ENCODE results near the gene PTDSS2. TPM values are rescaled to one million over a fixed set of nuclear protein-coding genes. Genes with fewer than 3 reads are reported as not detected.
A peak's percentile ranks its signal among the peaks of the same experiment; 100 is the strongest.
"Not testable (repeated sequence)": the region's sequence is repeated elsewhere in the genome, so short reads cannot be mapped to it uniquely, and the experiment has no call there.

Gene PTDSS2
- total RNA-seq (10 to 100 TPM; 19.2 to 34.1 TPM), polyA plus RNA-seq (10 to 100 TPM; 10.1 to 47.6 TPM)
- long read RNA-seq, donor 1, partial matches to known transcripts, result 4 of 15 reads
- long read RNA-seq, donor 1, other reads (novel, unspliced or antisense), result 8 of 15 reads
- long read RNA-seq, donor 2, transcript PTDSS2-201 (12 exons, 2,445 nt), result major isoform, 15 of 34 reads
- long read RNA-seq, donor 2, partial matches to known transcripts, result 3 of 34 reads
- long read RNA-seq, donor 2, other reads (novel, unspliced or antisense), result 14 of 34 reads

- intact Hi-C loops (cut with DNase I), result loop anchor here (5.0 to 10.0 kb wide), 2 partner anchors 55 to 243 kb away; partner anchors contain the start of genes BET1L (in 1 of the 2), RIC8A (in 1 of the 2) and RNH1 (in 1 of the 2)
- Histone ChIP-seq H3K4me3 (ENCODE audit: low read length in 2 of 2) (peak within 1 kb of the TSS; percentile 67 to 90), H3K27ac (ENCODE audit: low read depth in 1 of 2, low read length in 2 of 2) (peak within 1 kb of the TSS in 1 of 2 donors; percentile 62), H3K4me1 (ENCODE audit: control insufficient read depth in 1 of 2, insufficient read depth in 2 of 2, low read length in 2 of 2) (no peaks in the 10 kb centered on the region), H3K36me3 (ENCODE audit: control insufficient read depth in 1 of 2, insufficient read depth in 2 of 2, low read length in 1 of 2) (no peaks in the 10 kb centered on the region), H3K9me3 (ENCODE audit: control insufficient read depth, low read length) (no peaks in the 10 kb centered on the region), H3K27me3 (ENCODE audit: control insufficient read depth in 1 of 2, insufficient read depth in 2 of 2, low read length in 1 of 2) (no peaks in the 10 kb centered on the region)
- 0% methylated on average over 93 to 108 of the region's 108 CpGs for WGBS, 2 donors
- peak; percentile 94 for ATAC-seq (ENCODE audit: low FRiP score)
- peak; percentile 98 to 99 for DNase-seq
Measured at GRCh38 chr11:449889-450808, at the start of gene PTDSS2. Gene PTDSS2, plus strand, starts transcription at chr11:450279. Its CDS starts 177 bp downstream, at chr11:450456.

GRCh38 chr11:401196-401595 lies 48.9 kb upstream of the PTDSS2 start:
- H3K4me3 ChIP-seq (ENCODE audit: low read length in 2 of 2); ATAC-seq (ENCODE audit: low FRiP score); intact Hi-C loops (cut with DNase I): not testable (repeated sequence)

GRCh38 chr11:403021-403760 lies 46.9 kb upstream of the PTDSS2 start:
- Histone ChIP-seq H3K27ac (ENCODE audit: low read depth in 1 of 2, low read length in 2 of 2) (no peak overlapping the region), H3K4me3 (ENCODE audit: low read length in 2 of 2) (no peak overlapping the region), H3K4me1 (ENCODE audit: control insufficient read depth in 1 of 2, insufficient read depth in 2 of 2, low read length in 2 of 2) (no peaks in the 10 kb centered on the region), H3K9me3 (ENCODE audit: control insufficient read depth, low read length) (no peaks in the 10 kb centered on the region), H3K36me3 (ENCODE audit: control insufficient read depth in 1 of 2, insufficient read depth in 2 of 2, low read length in 1 of 2) (no peaks in the 10 kb centered on the region), H3K27me3 (ENCODE audit: control insufficient read depth in 1 of 2, insufficient read depth in 2 of 2, low read length in 1 of 2) (no peaks in the 10 kb centered on the region)
- intact Hi-C loops (cut with DNase I), result no loop called here
- no peak for ATAC-seq (ENCODE audit: low FRiP score)
- peak in 1 of 2 donors; percentile 49 for DNase-seq
- WGBS, 2 donors, result 76 to 93% methylated on average over 40 to 55 of the region's 55 CpGs

More at GRCh38 chr11:401196-401595, 48.9 kb upstream of the PTDSS2 start:
- WGBS, 2 donors, result 97% methylated on average over 50 of the region's 52 CpGs; no CpG with 5 or more reads in 1 of the 2 donors
- not testable (repeated sequence) for H3K9me3 ChIP-seq (ENCODE audit: control insufficient read depth, low read length); H3K27me3 ChIP-seq (ENCODE audit: control insufficient read depth in 1 of 2, insufficient read depth in 2 of 2, low read length in 1 of 2); H3K36me3 ChIP-seq (ENCODE audit: control insufficient read depth in 1 of 2, insufficient read depth in 2 of 2, low read length in 1 of 2); H3K4me1 ChIP-seq (ENCODE audit: control insufficient read depth in 1 of 2, insufficient read depth in 2 of 2, low read length in 2 of 2); H3K27ac ChIP-seq (ENCODE audit: low read depth in 1 of 2, low read length in 2 of 2); DNase-seq

- no peaks in the 10 kb centered on the region for H3K36me3 ChIP-seq (ENCODE audit: control insufficient read depth in 1 of 2, insufficient read depth in 2 of 2, low read length in 1 of 2)
- no peak overlapping the region for H3K27ac ChIP-seq (ENCODE audit: low read depth in 1 of 2, low read length in 2 of 2)
- H3K9me3 ChIP-seq (ENCODE audit: control insufficient read depth, low read length), result no peaks in the 10 kb centered on the region
- ATAC-seq (ENCODE audit: low FRiP score) (no peak), DNase-seq (peak in 1 of 2 donors; percentile 59)
- H3K4me1 ChIP-seq (ENCODE audit: control insufficient read depth in 1 of 2, insufficient read depth in 2 of 2, low read length in 2 of 2), result no peaks in the 10 kb centered on the region
- H3K27me3 ChIP-seq (ENCODE audit: control insufficient read depth in 1 of 2, insufficient read depth in 2 of 2, low read length in 1 of 2), result no peaks in the 10 kb centered on the region
- H3K4me3 ChIP-seq (ENCODE audit: low read length in 2 of 2), result no peak overlapping the region
- intact Hi-C loops (cut with DNase I), result no loop called here
- whole genome bisulfite sequencing, 2 donors, result 92% methylated on average over 27 of the region's 27 CpGs
Measured at GRCh38 chr11:403761-404431, 46.2 kb upstream of the PTDSS2 start.

- WGBS, 2 donors, result 92 to 94% methylated on average over 14 of the region's 14 CpGs
- intact Hi-C loops (cut with DNase I), result no loop called here
- no peaks in the 10 kb centered on the region for H3K36me3 ChIP-seq (ENCODE audit: control insufficient read depth in 1 of 2, insufficient read depth in 2 of 2, low read length in 1 of 2)
- no peak overlapping the region for H3K27ac ChIP-seq (ENCODE audit: low read depth in 1 of 2, low read length in 2 of 2)
- peak in 1 of 2 donors; percentile 46 for DNase-seq
- no peak overlapping the region for H3K4me3 ChIP-seq (ENCODE audit: low read length in 2 of 2)
- ATAC-seq (ENCODE audit: low FRiP score), result no peak
- H3K4me1 ChIP-seq (ENCODE audit: control insufficient read depth in 1 of 2, insufficient read depth in 2 of 2, low read length in 2 of 2), result no peaks in the 10 kb centered on the region
- H3K27me3 ChIP-seq (ENCODE audit: control insufficient read depth in 1 of 2, insufficient read depth in 2 of 2, low read length in 1 of 2), result no peaks in the 10 kb centered on the region
- H3K9me3 ChIP-seq (ENCODE audit: control insufficient read depth, low read length), result no peaks in the 10 kb centered on the region
Measured at GRCh38 chr11:404551-405264, 45.4 kb upstream of the PTDSS2 start.

- ATAC-seq (ENCODE audit: low FRiP score) (peak; percentile 2), DNase-seq (peak in 1 of 2 donors; percentile 60)
Measured at GRCh38 chr11:405323-405953, 44.6 kb upstream of the PTDSS2 start.

GRCh38 chr11:405954-406795 lies 43.9 kb upstream of the PTDSS2 start:
- DNase-seq, result peak in 1 of 2 donors; percentile 55
- WGBS, 2 donors, result 78 to 79% methylated on average over 46 to 47 of the region's 47 CpGs
- intact Hi-C loops (cut with DNase I), result no loop called here

More at GRCh38 chr11:405323-405953, 44.6 kb upstream of the PTDSS2 start:
- Histone ChIP-seq H3K27me3 (ENCODE audit: control insufficient read depth in 1 of 2, insufficient read depth in 2 of 2, low read length in 1 of 2) (no peaks in the 10 kb centered on the region), H3K4me1 (ENCODE audit: control insufficient read depth in 1 of 2, insufficient read depth in 2 of 2, low read length in 2 of 2) (no peaks in the 10 kb centered on the region), H3K27ac (ENCODE audit: low read depth in 1 of 2, low read length in 2 of 2) (no peak overlapping the region), H3K4me3 (ENCODE audit: low read length in 2 of 2) (no peak overlapping the region), H3K36me3 (ENCODE audit: control insufficient read depth in 1 of 2, insufficient read depth in 2 of 2, low read length in 1 of 2) (no peaks in the 10 kb centered on the region), H3K9me3 (ENCODE audit: control insufficient read depth, low read length) (no peaks in the 10 kb centered on the region)
- 54 to 65% methylated on average over 17 of the region's 17 CpGs for WGBS, 2 donors
- intact Hi-C loops (cut with DNase I), result no loop called here

More at GRCh38 chr11:405954-406795, 43.9 kb upstream of the PTDSS2 start:
- Histone ChIP-seq H3K4me3 (ENCODE audit: low read length in 2 of 2) (peak overlapping the region; percentile 6 to 45), H3K27ac (ENCODE audit: low read depth in 1 of 2, low read length in 2 of 2) (no peak overlapping the region), H3K27me3 (ENCODE audit: control insufficient read depth in 1 of 2, insufficient read depth in 2 of 2, low read length in 1 of 2) (no peaks in the 10 kb centered on the region), H3K4me1 (ENCODE audit: control insufficient read depth in 1 of 2, insufficient read depth in 2 of 2, low read length in 2 of 2) (no peaks in the 10 kb centered on the region), H3K36me3 (ENCODE audit: control insufficient read depth in 1 of 2, insufficient read depth in 2 of 2, low read length in 1 of 2) (no peaks in the 10 kb centered on the region), H3K9me3 (ENCODE audit: control insufficient read depth, low read length) (no peaks in the 10 kb centered on the region)
- ATAC-seq (ENCODE audit: low FRiP score), result peak; percentile 21

All from aorta (tissue), 5 donors.